GM18873 (cell line): ENCODE measurements around the gene ADAMTS2.

Experiments used
- ATAC-seq: cut with Tn5 transposase; IDR thresholded peaks from one replicate; pipeline ENCODE4 v1.9.1; 2021; ENCODE audit warnings: mild to moderate bottlenecking, moderate library complexity, moderate number of reproducible peaks; ENCODE audit not compliant: unreplicated experiment, low FRiP score

The ADAMTS2 gene

GRCh38 chr5:179259731-179260323 is 85.4 kb downstream of the ADAMTS2 start:
- no peak for ATAC-seq

- no peak for ATAC-seq
These were observed 86.1 kb downstream of the ADAMTS2 start for GRCh38 chr5:179258922-179259730.

GRCh38 chr5:179258001-179258921 is 87.0 kb downstream of the ADAMTS2 start:
- no peak for ATAC-seq

GRCh38 chr5:179257176-179257682 is 88.0 kb downstream of the ADAMTS2 start:
- no peak for ATAC-seq

- no peak for ATAC-seq
These were observed 88.7 kb downstream of the ADAMTS2 start for GRCh38 chr5:179256328-179257175.

- no peak for ATAC-seq
These were observed 89.5 kb downstream of the ADAMTS2 start for GRCh38 chr5:179255527-179256327.

- ATAC-seq: no peak
These were observed 90.5 kb downstream of the ADAMTS2 start for GRCh38 chr5:179254638-179255271.

GRCh38 chr5:179253730-179254129 is 91.5 kb downstream of the ADAMTS2 start:
- no peak for ATAC-seq

GRCh38 chr5:179251276-179251969 is 93.8 kb downstream of the ADAMTS2 start:
- ATAC-seq: no peak

- ATAC-seq: no peak
These were observed 94.6 kb downstream of the ADAMTS2 start for GRCh38 chr5:179250561-179251225.

- no peak for ATAC-seq
These were observed 99.0 kb downstream of the ADAMTS2 start for GRCh38 chr5:179246227-179246626.

GRCh38 chr5:179245031-179245430 is 100.2 kb downstream of the ADAMTS2 start:
- no peak for ATAC-seq

- no peak for ATAC-seq
These were observed 101.2 kb downstream of the ADAMTS2 start for GRCh38 chr5:179244044-179244443.

- no peak for ATAC-seq
These were observed 101.9 kb downstream of the ADAMTS2 start for GRCh38 chr5:179243333-179243732.

GRCh38 chr5:179242676-179243075 is 102.6 kb downstream of the ADAMTS2 start:
- ATAC-seq: no peak

- ATAC-seq: no peak
These were observed 103.4 kb downstream of the ADAMTS2 start for GRCh38 chr5:179241764-179242370.

GRCh38 chr5:179241175-179241574 is 104.1 kb downstream of the ADAMTS2 start:
- no peak for ATAC-seq
